ENCODE data around the gene FLII. TPM values are rescaled to one million over a fixed set of nuclear protein-coding genes. Genes with fewer than 3 reads are reported as not detected.
"Not testable (repeated sequence)": the region's sequence is repeated elsewhere in the genome, so short reads cannot be mapped to it uniquely, and the experiment has no call there.

Gene FLII
- total RNA-seq, 2 experiments from 2014 or later, result 155 to 219 TPM

GRCh38 chr17:18217412-18218015 lies 41.0 kb downstream of the FLII start:
- peak; percentile 70 for DNase-seq (ENCODE audit: low spot score)
- intact Hi-C loops (cut with micrococcal nuclease; ENCODE audit: unreplicated experiment), result loop anchor here (2.0 kb wide), 1 partner anchor 77 kb away; no protein-coding TSS in a partner anchor
- POLR2A ChIA-PET, result no interaction called here
- CTCF ChIA-PET (ENCODE audit: unreplicated experiment), result no interaction called here
- Histone ChIP-seq H3K9me2 (ENCODE audit: insufficient read depth, low read length) (no peaks in the 10 kb centered on the region), H3K4me2 (ENCODE audit: low read length) (no peak overlapping the region), H3K9me3 (ENCODE audit: low read length) (no peaks in the 10 kb centered on the region), H3K36me3 (ENCODE audit: insufficient read depth, low read length) (no peaks in the 10 kb centered on the region), H2AFZ (ENCODE audit: low read length) (no peak overlapping the region), H3K4me3 (ENCODE audit: low read depth, low read length, poor library complexity, severe bottlenecking) (no peak overlapping the region), H3K4me1 (ENCODE audit: insufficient read depth, low read length, poor library complexity, severe bottlenecking) (no peaks in the 10 kb centered on the region), H4K20me1 (ENCODE audit: insufficient read depth, low read length) (no peaks in the 10 kb centered on the region), H3K27ac (ENCODE audit: low read depth, low read length, poor library complexity, severe bottlenecking) (no peak overlapping the region), H3K79me2 (ENCODE audit: insufficient read depth, low read depth, low read length) (no peaks in the 10 kb centered on the region)
- no TSS peak for BruUV-seq (replicated peaks)
- TF ChIP-seq EZH2phosphoT487 (IDR thresholded peaks at IDR 0.05; ENCODE audit: borderline replicate concordance, low read depth, low read length), result no peak
- TF ChIP-seq, protein P1, sequence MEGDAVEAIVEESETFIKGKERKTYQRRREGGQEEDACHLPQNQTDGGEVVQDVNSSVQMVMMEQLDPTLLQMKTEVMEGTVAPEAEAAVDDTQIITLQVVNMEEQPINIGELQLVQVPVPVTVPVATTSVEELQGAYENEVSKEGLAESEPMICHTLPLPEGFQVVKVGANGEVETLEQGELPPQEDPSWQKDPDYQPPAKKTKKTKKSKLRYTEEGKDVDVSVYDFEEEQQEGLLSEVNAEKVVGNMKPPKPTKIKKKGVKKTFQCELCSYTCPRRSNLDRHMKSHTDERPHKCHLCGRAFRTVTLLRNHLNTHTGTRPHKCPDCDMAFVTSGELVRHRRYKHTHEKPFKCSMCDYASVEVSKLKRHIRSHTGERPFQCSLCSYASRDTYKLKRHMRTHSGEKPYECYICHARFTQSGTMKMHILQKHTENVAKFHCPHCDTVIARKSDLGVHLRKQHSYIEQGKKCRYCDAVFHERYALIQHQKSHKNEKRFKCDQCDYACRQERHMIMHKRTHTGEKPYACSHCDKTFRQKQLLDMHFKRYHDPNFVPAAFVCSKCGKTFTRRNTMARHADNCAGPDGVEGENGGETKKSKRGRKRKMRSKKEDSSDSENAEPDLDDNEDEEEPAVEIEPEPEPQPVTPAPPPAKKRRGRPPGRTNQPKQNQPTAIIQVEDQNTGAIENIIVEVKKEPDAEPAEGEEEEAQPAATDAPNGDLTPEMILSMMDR (conservative IDR thresholded peaks at IDR 0.05; ENCODE audit: low read length), result peak; percentile 88

GRCh38 chr17:18216906-18217305 lies 41.6 kb downstream of the FLII start:
- H4K20me1 ChIP-seq (ENCODE audit: insufficient read depth, low read length); POLR2A ChIA-PET; DNase-seq (ENCODE audit: low spot score); H2AFZ ChIP-seq (ENCODE audit: low read length); CTCF ChIA-PET (ENCODE audit: unreplicated experiment); H3K9me3 ChIP-seq (ENCODE audit: low read length); H3K4me3 ChIP-seq (ENCODE audit: low read depth, low read length, poor library complexity, severe bottlenecking); H3K9me2 ChIP-seq (ENCODE audit: insufficient read depth, low read length); H3K36me3 ChIP-seq (ENCODE audit: insufficient read depth, low read length); H3K4me2 ChIP-seq (ENCODE audit: low read length); BruUV-seq (replicated peaks); H3K79me2 ChIP-seq (ENCODE audit: insufficient read depth, low read depth, low read length); H3K4me1 ChIP-seq (ENCODE audit: insufficient read depth, low read length, poor library complexity, severe bottlenecking); H3K27ac ChIP-seq (ENCODE audit: low read depth, low read length, poor library complexity, severe bottlenecking): not testable (repeated sequence)
- intact Hi-C loops (cut with micrococcal nuclease; ENCODE audit: unreplicated experiment), result loop anchor here (2.0 kb wide), 1 partner anchor 76 kb away; no protein-coding TSS in a partner anchor

DNA sequence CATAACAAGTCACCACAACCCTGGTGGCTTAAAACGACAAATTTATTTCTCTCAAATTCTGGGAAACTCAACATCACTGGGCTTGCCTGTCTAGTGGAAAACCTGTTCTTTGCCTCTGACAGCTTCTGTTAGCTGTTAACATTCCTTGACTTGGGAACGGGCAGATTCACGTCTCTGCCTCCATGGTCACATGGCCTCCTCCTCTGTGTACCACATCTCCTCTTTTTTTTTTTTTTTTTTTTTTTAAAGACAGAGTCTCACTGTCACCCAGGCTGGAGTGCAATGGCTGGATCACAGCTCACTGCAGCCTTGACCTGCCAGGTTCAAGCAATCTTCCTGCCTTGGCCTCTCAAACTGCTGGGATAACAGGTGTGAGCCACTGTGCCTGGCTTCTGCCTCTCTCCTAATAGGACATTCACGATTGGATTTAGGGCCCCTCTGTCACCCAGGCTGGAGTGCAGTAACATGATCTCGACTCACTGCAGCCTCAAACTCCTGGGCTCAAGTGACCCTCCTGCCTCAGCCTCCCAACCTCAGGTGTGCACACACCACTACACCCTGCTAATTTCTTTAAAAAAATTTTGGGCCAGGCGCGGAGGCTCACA lies 44.8 kb downstream of the FLII start:
- no peak overlapping the region for H3K27ac ChIP-seq (ENCODE audit: low read depth, low read length, poor library complexity, severe bottlenecking)
- TF ChIP-seq, protein P1 (conservative IDR thresholded peaks at IDR 0.05; ENCODE audit: low read length), result no peak
- no peak for TF ChIP-seq EZH2phosphoT487 (IDR thresholded peaks at IDR 0.05; ENCODE audit: borderline replicate concordance, low read depth, low read length)
- no TSS peak for BruUV-seq (replicated peaks)
- no peaks in the 10 kb centered on the region for H3K9me2 ChIP-seq (ENCODE audit: insufficient read depth, low read length)
- ChIA-PET CTCF (ENCODE audit: unreplicated experiment) (no interaction called here), POLR2A (interaction anchor here (0.7 kb wide), 1 partner anchor 36 kb away, joined by 5 read pairs; no protein-coding TSS in a partner anchor)
- no peak overlapping the region for H3K4me3 ChIP-seq (ENCODE audit: low read depth, low read length, poor library complexity, severe bottlenecking)
- H3K9me3 ChIP-seq (ENCODE audit: low read length), result no peaks in the 10 kb centered on the region
- DNase-seq (ENCODE audit: low spot score), result no peak
- intact Hi-C loops (cut with micrococcal nuclease; ENCODE audit: unreplicated experiment), result no loop called here
- H3K79me2 ChIP-seq (ENCODE audit: insufficient read depth, low read depth, low read length), result no peaks in the 10 kb centered on the region
- H2AFZ ChIP-seq (ENCODE audit: low read length), result no peak overlapping the region
- no peak overlapping the region for H3K4me2 ChIP-seq (ENCODE audit: low read length)
- no peaks in the 10 kb centered on the region for H4K20me1 ChIP-seq (ENCODE audit: insufficient read depth, low read length)
- no peaks in the 10 kb centered on the region for H3K4me1 ChIP-seq (ENCODE audit: insufficient read depth, low read length, poor library complexity, severe bottlenecking)
- H3K36me3 ChIP-seq (ENCODE audit: insufficient read depth, low read length), result peaks cover 23% of the 10 kb centered on the region
